ENCODE results near the gene ABCA3. TPM values are rescaled to one million over a fixed set of nuclear protein-coding genes. Genes with fewer than 3 reads are reported as not detected.

The ABCA3 gene
- total and polyA plus RNA-seq, 2 of the 8 experiments (the other 6 are each of a cell fraction or from before 2014, with no cell fraction given): 5.7 to 7.9 TPM

DNA sequence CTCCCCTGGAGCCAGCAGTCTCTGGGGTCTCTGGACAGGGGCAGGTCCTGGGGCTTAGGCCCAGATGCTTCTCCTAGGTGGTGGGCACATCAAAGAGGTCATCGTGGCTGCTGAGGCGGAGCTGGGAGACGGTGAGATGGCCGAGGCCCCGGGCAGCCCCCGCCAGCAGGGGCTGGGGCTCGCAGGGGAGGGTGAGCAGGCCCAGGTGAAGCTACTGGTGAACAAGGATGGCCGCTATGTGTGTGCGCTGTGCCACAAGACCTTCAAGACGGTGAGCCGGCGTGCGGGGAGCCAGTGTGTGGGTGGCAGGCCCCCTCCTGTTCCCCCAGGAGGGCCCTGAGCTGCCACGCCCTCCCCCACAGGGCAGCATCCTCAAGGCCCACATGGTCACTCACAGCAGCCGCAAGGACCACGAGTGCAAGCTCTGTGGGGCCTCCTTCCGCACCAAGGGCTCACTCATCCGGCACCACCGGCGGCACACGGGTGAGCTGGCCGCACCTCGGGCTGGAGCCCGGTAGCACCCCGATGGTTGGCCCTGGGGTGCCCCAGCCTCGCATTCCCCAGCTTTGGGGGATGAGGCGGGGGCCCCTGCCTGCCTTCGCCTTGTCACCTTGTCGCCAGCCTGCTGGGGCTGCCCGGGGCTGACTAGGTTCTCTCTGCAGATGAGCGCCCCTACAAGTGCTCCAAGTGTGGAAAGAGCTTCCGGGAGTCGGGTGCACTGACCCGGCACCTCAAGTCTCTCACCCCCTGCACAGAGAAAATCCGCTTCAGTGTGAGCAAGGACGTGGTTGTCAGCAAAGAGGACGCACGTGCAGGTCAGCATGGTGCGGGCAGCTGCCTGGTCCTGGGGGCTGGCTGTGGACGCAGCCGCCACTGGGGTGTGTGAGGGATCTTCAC lies 108.2 kb downstream of the ABCA3 start:
- H3K27me3 ChIP-seq (replicated peaks in 1 of 4; ENCODE audit: control insufficient read depth in 3 of 4, extremely low read depth in 1 of 4, insufficient read depth in 3 of 4, low read length in 3 of 4): peaks cover 4 to 10% (median 8%) of the 10 kb centered on the region in 4 experiments; a peak in 6 of 7 replicates
- no peak overlapping the region; a peak in 1 of 7 replicates for H3K9ac ChIP-seq (replicated peaks in 1 of 4; ENCODE audit: extremely low read depth in 1 of 4, low read depth in 3 of 4, low read length in 3 of 4)
- no peak overlapping the region for H2BK12ac ChIP-seq (ENCODE audit: low read depth, low read length)
- no peak overlapping the region for H4K8ac ChIP-seq (ENCODE audit: extremely low read depth, insufficient read depth, low read length)
- H3K4ac ChIP-seq (replicated peaks; ENCODE audit: insufficient read length, low read depth, low read length): no peak overlapping the region
- FAIRE-seq (no peak), DNase-seq (ENCODE audit: low read depth in 1 of 2, low spot score in 2 of 2) (no peak)
- no peak overlapping the region for H3K4me3 ChIP-seq (ENCODE audit: extremely low read depth in 1 of 4, insufficient read depth in 2 of 4, low read depth in 3 of 4, low read length in 4 of 4)
- H3K23ac ChIP-seq (ENCODE audit: insufficient read length): no peak overlapping the region
- peaks cover 10% of the 10 kb centered on the region; the same call in 1 of the 2 replicates for H3K23me2 ChIP-seq (ENCODE audit: low read depth, low read length)
- H2BK5ac ChIP-seq (ENCODE audit: low read depth, low read length): no peak overlapping the region
- no peak overlapping the region for H3K27ac ChIP-seq (ENCODE audit: low read depth, low read length)
- H3K4me2 ChIP-seq (ENCODE audit: insufficient read depth in 1 of 2, low read depth in 2 of 2, low read length in 2 of 2): no peak overlapping the region
- no peak overlapping the region for H3K18ac ChIP-seq (ENCODE audit: extremely low read depth, low read length)
- no peak overlapping the region for H2BK120ac ChIP-seq (replicated peaks; ENCODE audit: low read depth, low read length)
- H3K79me1 ChIP-seq (ENCODE audit: low read depth, low read length): no peaks in the 10 kb centered on the region
- H2BK20ac ChIP-seq (ENCODE audit: low read length): no peak overlapping the region
- no peak overlapping the region for H4K91ac ChIP-seq (replicated peaks; ENCODE audit: insufficient read length, low read length)
- no peaks in the 10 kb centered on the region for H3K9me3 ChIP-seq (ENCODE audit: insufficient read depth in 2 of 2, low read depth in 1 of 2, low read length in 1 of 2)
- POLR2A ChIA-PET (ENCODE audit: partially characterized antibody): interaction anchor here (1.0 to 3.1 kb wide), 10 partner anchors 7 to 77 kb away, joined by 3 to 14 read pairs (median 4); partner anchors contain the start of genes E4F1, ECI1, PGP and TRAF7
- peaks cover 3 to 55% (median 6%) of the 10 kb centered on the region in 4 experiments; a peak in 5 of 8 replicates for H3K36me3 ChIP-seq (ENCODE audit: control insufficient read depth in 2 of 4, insufficient read depth in 4 of 4, low read length in 3 of 4)
- 92% methylated on average over 38 of the region's 41 CpGs; no CpG with 5 or more reads in 1 of the 2 experiments for WGBS, 2 experiments (ENCODE audit: extremely low coverage in 1 of 2, insufficient coverage in 1 of 2, insufficient read length in 1 of 2, insufficient replicate concordance in 2 of 2, low coverage in 1 of 2, low lambda C conversion rate in 2 of 2, missing lambda C conversion rate in 1 of 2)
- peaks cover 0 to 4% of the 10 kb centered on the region in 2 experiments; a peak in 1 of 4 replicates for H3K79me2 ChIP-seq (ENCODE audit: control insufficient read depth in 1 of 2, insufficient read depth in 2 of 2, low read length in 2 of 2)
- H2BK15ac ChIP-seq (ENCODE audit: low read length): no peak overlapping the region
- no peak overlapping the region for H2AFZ ChIP-seq (ENCODE audit: low read length)
- peaks cover 0 to 7% (median 4%) of the 10 kb centered on the region in 4 experiments; a peak in 5 of 7 replicates for H3K4me1 ChIP-seq (replicated peaks in 1 of 4; ENCODE audit: control insufficient read depth in 3 of 4, insufficient read depth in 4 of 4, low read length in 3 of 4)
- CTCF ChIA-PET (ENCODE audit: partially characterized antibody): interaction anchor here (1.4 to 2.5 kb wide), 2 partner anchors 15 to 37 kb away, joined by 5 to 7 read pairs; no protein-coding TSS in a partner anchor
- H3K56ac ChIP-seq (replicated peaks; ENCODE audit: insufficient read length, low read depth, low read length): no peak overlapping the region
- no peak overlapping the region for H4K5ac ChIP-seq (ENCODE audit: insufficient read length, low read depth, low read length)
- H3K14ac ChIP-seq (ENCODE audit: insufficient read length): no peak overlapping the region
- H4K20me1 ChIP-seq (replicated peaks in 1 of 2; ENCODE audit: control insufficient read depth in 1 of 2, insufficient read depth in 2 of 2, low read length in 2 of 2): peaks cover 5 to 18% of the 10 kb centered on the region in 2 experiments
- no peak overlapping the region for H2AK5ac ChIP-seq (ENCODE audit: low read depth, low read length)
- TF ChIP-seq HDAC6 (IDR thresholded peaks at IDR 0.05; ENCODE audit: low read depth, low read length) (no peak), RBBP5 (IDR thresholded peaks at IDR 0.05; ENCODE audit: borderline replicate concordance, low read depth, low read length) (no peak), PHF8 (conservative IDR thresholded peaks at IDR 0.05; ENCODE audit: low read depth, low read length) (no peak), ASH2L (IDR thresholded peaks at IDR 0.05; ENCODE audit: low read length) (no peak), SP4 (IDR thresholded peaks at IDR 0.05; ENCODE audit: low read length) (no peak), NRF1 (IDR thresholded peaks at IDR 0.05; ENCODE audit: low read depth, low read length) (no peak), TAF1 (IDR thresholded peaks at IDR 0.05; ENCODE audit: low read depth, low read length) (no peak), TCF12 (IDR thresholded peaks at IDR 0.05; ENCODE audit: low read depth, low read length) (no peak), SUZ12 (IDR thresholded peaks at IDR 0.05; ENCODE audit: low read length) (no peak), MAFK (IDR thresholded peaks at IDR 0.05; ENCODE audit: low read depth, low read length) (no peak), TEAD4 (IDR thresholded peaks at IDR 0.05; ENCODE audit: low read depth, low read length) (no peak)
- TF ChIP-seq, protein P1, sequence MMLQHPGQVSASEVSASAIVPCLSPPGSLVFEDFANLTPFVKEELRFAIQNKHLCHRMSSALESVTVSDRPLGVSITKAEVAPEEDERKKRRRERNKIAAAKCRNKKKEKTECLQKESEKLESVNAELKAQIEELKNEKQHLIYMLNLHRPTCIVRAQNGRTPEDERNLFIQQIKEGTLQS (IDR thresholded peaks at IDR 0.05; ENCODE audit: insufficient read depth, low read depth, low read length): no peak

Data from H1 (cell line).